HEK293T (cell line): ENCODE measurements around the gene NR3C2.

Experiments
- BHLHE40 ChIP-seq: fragments of 450-650 bp; IDR thresholded peaks from 2 replicates; pipeline ENCODE4 v1.6.1; 2016; ENCODE audit warnings: mild to moderate bottlenecking, moderate library complexity, borderline replicate concordance
- CTBP1 ChIP-seq: fragments of 450-650 bp; IDR thresholded peaks from 2 replicates; pipeline ENCODE4 v1.6.1; 2016; ENCODE audit warnings: borderline replicate concordance
- FOXA1 ChIP-seq: fragments of 450-650 bp; IDR thresholded peaks from 2 replicates; pipeline ENCODE4 v1.6.1; 2016; ENCODE audit warnings: mild to moderate bottlenecking
- FOXK2 ChIP-seq: fragments of 450-650 bp; IDR thresholded peaks from 2 replicates; pipeline ENCODE4 v1.6.1; 2016; ENCODE audit warnings: mild to moderate bottlenecking
- FOXM1 ChIP-seq: fragments of 450-650 bp; IDR thresholded peaks from 2 replicates; pipeline ENCODE4 v1.6.1; 2017; ENCODE audit warnings: mild to moderate bottlenecking, borderline replicate concordance
- HDGF ChIP-seq: fragments of 450-650 bp; IDR thresholded peaks from 2 replicates; pipeline ENCODE4 v1.6.1; 2017; ENCODE audit warnings: antibody characterized with exemption, borderline replicate concordance
- L3MBTL2 ChIP-seq: fragments of 450-650 bp; conservative IDR thresholded peaks from 2 replicates; pipeline ENCODE4 v1.6.1; 2016; ENCODE audit warnings: mild to moderate bottlenecking
- LEF1 ChIP-seq: fragments of 450-650 bp; IDR thresholded peaks from 2 replicates; pipeline ENCODE4 v1.6.1; 2017; ENCODE audit warnings: mild to moderate bottlenecking, borderline replicate concordance
- NFRKB ChIP-seq: fragments of 450-650 bp; IDR thresholded peaks from 2 replicates; pipeline ENCODE4 v1.6.1; 2016; ENCODE audit warnings: mild to moderate bottlenecking, moderate library complexity
- SP1 ChIP-seq: fragments of 450-650 bp; IDR thresholded peaks from 2 replicates; pipeline ENCODE4 v1.6.1; 2017
- SUZ12 ChIP-seq: fragments of 450-650 bp; IDR thresholded peaks from 2 replicates; pipeline ENCODE4 v1.6.1; 2016; ENCODE audit warnings: mild to moderate bottlenecking
- TARDBP ChIP-seq: fragments of 450-650 bp; IDR thresholded peaks from 2 replicates; pipeline ENCODE4 v1.6.1; 2016
- TF ChIP-seq, protein P1 (sequence below): fragments of 450-650 bp; IDR thresholded peaks from 2 replicates; pipeline ENCODE4 v1.6.1; 2016

DNA sequence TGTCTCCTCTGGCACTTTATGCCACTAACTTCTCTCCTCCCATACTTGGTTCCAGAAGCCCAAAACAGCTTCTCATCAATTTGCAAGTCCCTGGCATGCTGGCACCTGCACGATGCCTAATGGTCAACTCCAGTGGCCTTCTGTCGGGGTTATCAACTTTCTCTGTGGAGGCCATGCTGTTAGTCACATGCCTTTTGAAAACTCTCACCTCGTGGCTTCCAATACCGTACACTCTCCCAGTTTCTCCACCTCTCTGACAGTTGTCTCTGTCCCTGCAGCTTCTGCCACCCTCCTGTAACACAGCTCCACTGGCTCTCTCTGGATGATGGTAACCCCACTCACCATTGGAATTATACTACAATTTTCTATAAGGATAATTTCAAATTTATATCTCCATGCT lies 324.0 kb downstream of the NR3C2 start:
- TF ChIP-seq SP1 (no peak), BHLHE40 (no peak), FOXA1 (no peak), SUZ12 (no peak), TARDBP (no peak), L3MBTL2 (no peak), FOXM1 (no peak), FOXK2 (no peak), HDGF (no peak), CTBP1 (no peak), NFRKB (no peak), LEF1 (no peak)
- TF ChIP-seq, protein P1, sequence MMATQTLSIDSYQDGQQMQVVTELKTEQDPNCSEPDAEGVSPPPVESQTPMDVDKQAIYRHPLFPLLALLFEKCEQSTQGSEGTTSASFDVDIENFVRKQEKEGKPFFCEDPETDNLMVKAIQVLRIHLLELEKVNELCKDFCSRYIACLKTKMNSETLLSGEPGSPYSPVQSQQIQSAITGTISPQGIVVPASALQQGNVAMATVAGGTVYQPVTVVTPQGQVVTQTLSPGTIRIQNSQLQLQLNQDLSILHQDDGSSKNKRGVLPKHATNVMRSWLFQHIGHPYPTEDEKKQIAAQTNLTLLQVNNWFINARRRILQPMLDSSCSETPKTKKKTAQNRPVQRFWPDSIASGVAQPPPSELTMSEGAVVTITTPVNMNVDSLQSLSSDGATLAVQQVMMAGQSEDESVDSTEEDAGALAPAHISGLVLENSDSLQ, result no peak
